ENCODE results near the gene XRCC3.

- TF ChIP-seq, protein P1, sequence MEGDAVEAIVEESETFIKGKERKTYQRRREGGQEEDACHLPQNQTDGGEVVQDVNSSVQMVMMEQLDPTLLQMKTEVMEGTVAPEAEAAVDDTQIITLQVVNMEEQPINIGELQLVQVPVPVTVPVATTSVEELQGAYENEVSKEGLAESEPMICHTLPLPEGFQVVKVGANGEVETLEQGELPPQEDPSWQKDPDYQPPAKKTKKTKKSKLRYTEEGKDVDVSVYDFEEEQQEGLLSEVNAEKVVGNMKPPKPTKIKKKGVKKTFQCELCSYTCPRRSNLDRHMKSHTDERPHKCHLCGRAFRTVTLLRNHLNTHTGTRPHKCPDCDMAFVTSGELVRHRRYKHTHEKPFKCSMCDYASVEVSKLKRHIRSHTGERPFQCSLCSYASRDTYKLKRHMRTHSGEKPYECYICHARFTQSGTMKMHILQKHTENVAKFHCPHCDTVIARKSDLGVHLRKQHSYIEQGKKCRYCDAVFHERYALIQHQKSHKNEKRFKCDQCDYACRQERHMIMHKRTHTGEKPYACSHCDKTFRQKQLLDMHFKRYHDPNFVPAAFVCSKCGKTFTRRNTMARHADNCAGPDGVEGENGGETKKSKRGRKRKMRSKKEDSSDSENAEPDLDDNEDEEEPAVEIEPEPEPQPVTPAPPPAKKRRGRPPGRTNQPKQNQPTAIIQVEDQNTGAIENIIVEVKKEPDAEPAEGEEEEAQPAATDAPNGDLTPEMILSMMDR (conservative IDR thresholded peaks at IDR 0.05): no peak
- TF ChIP-seq ZFX (IDR thresholded peaks at IDR 0.05): no peak
These were observed 62.4 kb downstream of the XRCC3 start for GRCh38 chr14:103652806-103653205.
